GM21526 (cell line): ENCODE results near the gene AEBP1.

Experiments used
- ATAC-seq: cut with Tn5 transposase; IDR thresholded peaks from one replicate; pipeline ENCODE4 v1.9.1; 2021; ENCODE audit warnings: moderate library complexity; ENCODE audit not compliant: unreplicated experiment, low FRiP score

The AEBP1 gene

DNA sequence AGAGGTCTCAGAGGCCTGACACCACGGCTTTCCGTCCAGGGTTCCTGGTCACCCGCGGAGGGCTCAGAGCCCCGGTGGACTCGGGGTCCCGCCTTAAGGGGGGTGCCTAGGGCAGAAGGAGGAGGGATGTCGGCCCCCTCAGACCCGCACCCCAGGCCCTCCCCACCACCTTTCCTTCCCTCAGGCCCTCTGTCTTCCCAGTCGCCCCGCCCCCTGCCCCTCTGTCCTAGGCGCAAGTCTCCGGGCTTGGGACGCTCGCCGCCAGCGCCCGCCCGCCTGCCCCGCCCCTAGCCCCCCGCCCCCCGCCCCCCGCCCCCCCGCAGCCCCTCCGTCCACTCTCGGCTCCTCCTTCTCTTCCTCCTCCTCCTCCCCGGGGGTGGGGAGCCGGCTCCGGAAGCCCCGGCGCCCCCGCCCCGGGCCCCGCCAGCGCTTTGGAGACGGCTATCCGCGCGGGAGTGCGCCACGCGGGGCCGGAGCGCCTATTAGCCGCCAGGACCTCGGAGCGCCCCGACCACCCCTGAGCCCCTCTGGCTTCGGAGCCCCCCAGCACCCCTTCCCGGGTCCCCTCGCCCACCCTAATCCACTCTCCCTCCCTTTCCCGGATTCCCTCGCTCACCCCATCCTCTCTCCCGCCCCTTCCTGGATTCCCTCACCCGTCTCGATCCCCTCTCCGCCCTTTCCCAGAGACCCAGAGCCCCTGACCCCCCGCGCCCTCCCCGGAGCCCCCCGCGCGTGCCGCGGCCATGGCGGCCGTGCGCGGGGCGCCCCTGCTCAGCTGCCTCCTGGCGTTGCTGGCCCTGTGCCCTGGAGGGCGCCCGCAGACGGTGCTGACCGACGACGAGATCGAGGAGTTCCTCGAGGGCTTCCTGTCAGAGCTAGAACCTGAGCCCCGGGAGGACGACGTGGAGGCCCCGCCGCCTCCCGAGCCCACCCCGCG is at the start of gene AEBP1:
TSS of gene AEBP1 (plus strand) at position 423 of the 937 bp plus-strand sequence. CDS start at position 744, 321 bp downstream.
- ATAC-seq, result no peak

DNA sequence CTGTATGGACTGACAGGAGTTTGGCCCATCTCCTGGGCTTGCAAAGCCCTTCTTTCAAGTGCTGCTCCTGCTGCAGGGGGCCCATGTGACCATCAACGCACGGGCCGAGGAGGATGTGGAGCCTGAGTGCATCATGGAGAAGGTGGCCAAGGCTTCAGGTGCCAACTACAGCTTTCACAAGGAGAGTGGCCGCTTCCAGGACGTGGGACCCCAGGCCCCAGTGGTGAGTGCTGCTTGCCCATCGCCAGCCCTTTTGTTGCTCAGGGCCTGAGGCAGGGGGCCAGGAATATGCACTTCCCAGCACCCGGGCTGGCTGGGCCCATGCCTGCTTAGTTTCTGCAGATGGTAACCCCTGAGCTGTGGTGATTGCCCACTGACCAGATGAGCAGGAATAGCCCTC is 47.5 kb upstream of the AEBP1 start:
- no peak for ATAC-seq

DNA sequence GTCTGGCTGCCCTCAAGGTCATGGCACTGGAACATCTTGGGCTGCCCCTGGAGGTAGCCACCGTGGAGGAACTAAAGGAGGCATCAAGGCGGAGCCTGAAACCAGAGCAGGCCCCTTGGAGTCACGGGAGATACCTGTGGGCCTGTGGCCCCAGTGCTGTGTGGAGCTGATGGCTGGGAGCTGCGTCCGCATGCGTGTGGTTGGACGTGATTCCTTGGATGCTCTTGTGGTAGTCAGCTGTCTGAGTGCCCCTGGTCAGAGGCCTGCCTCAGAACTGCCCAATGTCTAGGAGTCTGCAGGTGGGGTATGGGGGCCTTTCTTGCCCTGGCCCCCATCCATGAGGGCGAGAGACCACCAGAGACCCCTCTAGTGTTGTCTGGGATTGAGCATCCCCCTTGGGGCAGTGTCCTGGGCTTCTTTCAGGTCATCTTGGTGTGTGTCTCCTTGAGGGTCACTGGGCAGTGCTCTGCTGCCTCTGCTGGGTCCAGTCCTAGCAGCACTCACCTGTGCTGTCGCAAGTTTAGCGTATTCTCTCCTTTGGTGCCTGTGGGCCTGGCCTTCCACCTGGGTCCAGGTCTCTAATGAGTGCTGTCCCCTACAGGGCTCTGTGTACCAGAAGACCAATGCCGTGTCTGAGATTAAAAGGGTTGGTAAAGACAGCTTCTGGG is 46.8 kb upstream of the AEBP1 start:
- no peak for ATAC-seq

DNA sequence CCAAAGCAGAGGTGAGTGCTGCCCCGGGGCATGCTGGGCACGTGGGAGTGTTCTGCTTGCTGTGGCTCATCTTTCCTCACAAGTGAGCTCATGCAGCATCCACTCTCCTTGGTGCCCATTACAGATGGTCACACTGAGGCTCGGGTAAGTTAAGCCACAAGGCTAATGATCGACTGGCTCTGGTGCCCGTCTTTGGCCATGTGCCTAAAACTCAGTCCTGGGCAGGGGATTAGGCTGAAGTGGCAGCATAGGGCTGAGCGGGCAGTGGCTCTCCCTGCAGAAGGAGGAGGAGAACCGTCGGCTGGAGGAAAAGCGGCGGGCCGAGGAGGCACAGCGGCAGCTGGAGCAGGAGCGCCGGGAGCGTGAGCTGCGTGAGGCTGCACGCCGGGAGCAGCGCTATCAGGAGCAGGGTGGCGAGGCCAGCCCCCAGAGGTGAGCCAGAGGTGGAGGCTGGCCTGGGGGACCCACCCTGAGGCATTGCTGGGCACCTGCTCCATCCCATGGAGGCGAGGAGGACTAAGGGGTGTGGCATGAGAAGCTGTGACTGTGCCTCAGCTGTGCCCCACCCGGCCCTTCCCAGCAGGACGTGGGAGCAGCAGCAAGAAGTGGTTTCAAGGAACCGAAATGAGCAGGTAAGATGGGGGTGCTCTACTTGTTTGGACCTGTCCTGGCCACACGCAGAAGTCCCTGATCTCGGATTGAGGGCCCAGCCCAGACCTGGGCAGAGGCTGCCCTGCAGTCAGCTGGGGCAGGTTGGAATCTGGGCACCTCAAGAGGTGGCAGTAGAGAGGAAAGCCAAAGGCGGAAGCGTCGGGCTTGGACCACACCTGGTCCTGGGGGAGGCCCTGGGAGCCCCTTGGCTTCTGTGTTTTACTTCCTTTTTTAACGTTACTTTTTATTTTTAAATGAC is 46.0 kb upstream of the AEBP1 start:
- no peak for ATAC-seq

DNA sequence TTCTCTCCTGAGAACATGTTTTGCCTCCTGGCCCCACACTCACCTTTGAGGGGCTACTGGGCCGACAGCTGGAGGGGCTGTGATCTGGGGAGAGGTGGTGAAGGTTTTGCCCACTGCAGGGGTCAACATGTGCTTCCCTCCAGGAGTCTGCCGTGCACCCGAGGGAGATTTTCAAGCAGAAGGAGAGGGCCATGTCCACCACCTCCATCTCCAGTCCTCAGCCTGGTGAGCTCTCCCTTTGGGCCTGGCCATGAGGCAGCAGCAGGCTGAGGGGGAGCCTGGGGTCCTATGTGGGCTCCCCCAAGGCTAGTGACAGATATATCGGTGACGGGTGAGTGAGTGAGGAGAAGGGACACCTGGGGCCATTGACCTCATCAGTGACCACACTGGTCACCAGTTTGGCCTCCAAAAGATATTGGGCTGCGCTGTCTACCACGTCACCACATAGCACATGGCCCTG is 45.4 kb upstream of the AEBP1 start:
- no peak for ATAC-seq

DNA sequence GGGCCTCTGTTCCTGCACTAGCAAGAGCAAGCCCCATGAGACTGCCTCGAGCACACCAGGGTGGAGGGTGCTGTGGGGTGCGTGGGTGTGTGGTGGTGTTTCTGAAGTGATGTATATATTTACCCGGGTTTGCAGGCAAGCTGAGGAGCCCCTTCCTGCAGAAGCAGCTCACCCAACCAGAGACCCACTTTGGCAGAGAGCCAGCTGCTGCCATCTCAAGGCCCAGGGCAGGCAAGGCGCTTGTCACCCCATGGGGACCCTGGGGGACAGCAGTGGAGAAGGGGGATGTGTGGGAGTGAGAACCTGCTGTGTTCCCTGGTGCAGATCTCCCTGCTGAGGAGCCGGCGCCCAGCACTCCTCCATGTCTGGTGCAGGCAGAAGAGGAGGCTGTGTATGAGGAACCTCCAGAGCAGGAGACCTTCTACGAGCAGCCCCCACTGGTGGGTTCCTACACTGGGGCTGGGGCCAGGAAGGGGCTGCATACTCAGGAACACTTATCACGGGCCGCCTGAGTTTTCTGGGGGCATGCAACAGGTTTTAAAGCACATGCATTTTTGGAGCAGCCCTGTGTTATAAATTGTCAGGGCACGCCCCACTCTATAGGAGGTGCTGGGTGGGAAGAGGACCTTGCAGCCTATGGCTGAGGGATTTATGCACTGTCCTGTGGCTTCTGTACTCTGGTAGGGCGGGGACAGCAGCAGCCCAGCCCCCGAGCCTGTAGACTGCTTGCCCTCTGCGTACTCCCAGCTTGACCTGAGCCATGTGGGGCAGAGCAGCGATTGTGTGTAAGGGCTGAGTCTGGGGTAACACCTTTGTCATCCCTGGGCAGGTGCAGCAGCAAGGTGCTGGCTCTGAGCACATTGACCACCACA is 44.7 kb upstream of the AEBP1 start:
- no peak for ATAC-seq

DNA sequence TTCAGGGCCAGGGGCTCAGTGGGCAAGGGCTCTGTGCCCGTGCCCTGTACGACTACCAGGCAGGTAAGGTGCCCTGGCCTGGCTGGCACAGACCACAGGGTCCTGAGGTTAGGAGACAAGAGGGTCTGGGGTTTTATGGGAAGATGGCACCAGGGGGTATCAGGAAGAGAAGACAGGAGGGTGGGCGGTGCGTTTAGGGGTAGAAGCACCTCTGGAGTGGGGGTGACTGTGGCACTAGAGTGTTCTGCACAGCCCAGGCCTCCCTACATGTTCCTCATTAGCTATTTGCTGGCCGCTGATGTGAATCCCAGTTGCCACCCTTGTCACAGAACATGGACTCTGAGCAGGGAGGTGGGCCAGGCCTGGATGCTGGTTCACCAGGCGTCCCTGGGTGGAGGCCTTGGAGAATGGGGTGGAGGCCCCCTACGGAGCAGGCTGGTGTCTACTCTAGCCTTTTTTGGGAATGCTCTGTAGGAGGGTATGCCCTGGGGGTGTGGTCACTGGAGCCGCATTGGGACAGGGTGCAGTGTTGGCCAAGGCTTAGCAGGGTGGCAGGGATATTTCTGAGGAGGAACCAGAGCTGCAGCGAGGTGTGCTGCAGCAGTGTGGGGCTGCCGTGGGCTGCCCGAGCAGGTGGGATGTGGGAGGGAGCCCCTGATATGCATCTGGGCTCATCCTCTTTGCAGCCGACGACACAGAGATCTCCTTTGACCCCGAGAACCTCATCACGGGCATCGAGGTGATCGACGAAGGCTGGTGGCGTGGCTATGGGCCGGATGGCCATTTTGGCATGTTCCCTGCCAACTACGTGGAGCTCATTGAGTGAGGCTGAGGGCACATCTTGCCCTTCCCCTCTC is 43.8 kb upstream of the AEBP1 start:
- ATAC-seq, result no peak

DNA sequence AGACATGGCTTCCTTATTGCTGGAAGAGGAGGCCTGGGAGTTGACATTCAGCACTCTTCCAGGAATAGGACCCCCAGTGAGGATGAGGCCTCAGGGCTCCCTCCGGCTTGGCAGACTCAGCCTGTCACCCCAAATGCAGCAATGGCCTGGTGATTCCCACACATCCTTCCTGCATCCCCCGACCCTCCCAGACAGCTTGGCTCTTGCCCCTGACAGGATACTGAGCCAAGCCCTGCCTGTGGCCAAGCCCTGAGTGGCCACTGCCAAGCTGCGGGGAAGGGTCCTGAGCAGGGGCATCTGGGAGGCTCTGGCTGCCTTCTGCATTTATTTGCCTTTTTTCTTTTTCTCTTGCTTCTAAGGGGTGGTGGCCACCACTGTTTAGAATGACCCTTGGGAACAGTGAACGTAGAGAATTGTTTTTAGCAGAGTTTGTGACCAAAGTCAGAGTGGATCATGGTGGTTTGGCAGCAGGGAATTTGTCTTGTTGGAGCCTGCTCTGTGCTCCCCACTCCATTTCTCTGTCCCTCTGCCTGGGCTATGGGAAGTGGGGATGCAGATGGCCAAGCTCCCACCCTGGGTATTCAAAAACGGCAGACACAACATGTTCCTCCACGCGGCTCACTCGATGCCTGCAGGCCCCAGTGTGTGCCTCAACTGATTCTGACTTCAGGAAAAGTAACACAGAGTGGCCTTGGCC is 43.0 kb upstream of the AEBP1 start:
- ATAC-seq, result no peak

DNA sequence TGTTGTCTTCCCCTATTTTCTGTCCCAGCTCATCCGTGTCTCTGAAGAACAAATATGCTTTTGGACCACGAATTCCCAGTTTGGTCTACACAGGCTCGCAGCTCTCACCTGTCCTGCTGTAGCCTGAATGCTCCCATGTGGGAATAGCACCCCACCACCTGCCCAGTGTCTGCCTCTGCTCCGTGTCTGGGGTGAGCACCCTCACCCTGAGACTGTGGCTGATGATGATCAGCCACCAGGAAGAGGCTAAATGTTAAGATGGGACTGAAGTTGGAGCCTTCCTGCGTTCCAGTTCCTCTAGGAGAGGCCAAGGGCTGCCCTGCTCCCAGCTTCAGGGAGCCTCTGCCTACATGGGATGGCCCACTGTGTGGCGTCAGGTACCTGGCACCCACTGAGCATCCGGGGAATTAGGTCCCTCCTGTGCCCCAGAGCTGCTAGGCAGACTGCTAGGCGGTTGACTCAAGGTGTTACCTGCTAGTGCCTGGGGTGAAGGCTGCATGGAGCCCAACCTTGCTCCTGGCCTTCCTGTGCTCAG is 42.4 kb upstream of the AEBP1 start:
- no peak for ATAC-seq

DNA sequence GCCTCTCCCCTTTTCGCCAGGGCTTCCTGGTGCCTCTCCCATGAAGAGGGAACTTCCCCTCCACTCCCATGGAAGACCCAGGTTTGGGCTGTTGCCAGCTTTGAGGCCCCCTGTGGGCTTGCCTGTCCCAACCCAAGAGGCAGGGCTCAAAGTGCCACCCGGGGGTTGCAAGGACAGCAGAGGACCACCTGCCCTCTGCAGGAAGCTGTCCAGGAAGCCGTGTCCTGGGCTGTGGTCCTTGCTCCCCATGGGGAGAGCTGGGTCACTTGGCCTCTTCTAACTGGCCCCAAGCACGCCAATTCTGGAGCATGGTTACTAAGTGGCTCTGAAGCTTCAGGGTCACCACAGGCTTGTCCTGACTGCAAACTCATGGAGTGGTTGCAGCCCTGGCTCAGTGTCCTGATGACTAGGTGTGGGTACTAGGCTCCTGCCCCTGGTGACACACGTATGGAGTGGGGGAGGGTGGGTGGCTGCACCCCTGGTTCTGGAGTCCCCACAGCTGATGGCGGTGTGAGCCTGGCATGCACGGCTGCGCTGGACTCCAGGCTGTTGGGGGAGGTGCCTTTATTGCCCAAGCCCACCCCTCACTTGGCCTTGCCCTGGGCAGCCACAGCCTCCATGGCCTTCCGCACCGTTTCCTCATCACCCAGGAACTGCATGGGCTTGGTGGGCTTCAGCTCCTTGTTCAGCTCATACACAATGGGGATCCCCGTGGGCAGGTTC is 41.8 kb upstream of the AEBP1 start:
- no peak for ATAC-seq

DNA sequence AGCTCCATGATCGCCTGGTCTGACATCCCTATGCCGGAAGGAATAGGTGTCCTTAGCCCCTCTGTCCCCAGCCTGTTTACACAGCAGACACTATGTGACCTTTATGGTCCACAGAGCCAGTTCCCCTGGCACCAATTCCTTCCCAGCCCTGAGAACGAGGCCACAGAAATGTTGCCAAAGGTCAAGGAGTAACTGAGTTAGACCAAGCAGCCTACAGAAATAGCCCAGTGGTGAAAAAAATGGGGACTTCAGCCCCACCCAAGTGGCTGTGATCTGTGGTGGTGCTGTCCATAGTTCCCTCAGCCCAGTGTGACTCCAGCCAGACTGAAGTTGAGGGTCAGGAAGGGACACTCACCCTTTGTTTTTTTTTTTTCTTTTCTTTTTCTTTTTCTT is 41.2 kb upstream of the AEBP1 start:
- no peak for ATAC-seq

DNA sequence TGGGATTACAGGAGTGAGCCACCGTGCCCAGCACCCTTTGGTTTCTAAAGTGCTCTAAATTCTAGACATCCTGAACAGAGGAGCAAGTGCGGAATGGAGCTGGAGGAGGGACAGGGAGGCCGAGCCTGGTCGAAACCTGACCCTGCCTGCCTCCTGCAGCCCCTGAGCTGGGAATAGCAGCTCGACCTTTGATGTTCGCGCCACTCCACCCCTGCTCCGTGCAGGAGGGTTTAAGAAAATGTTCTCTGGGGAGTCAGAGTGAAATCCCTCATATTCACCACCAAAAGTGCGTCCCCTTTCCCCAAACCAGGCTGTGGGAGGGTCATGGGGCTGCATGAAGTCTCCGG is 40.6 kb upstream of the AEBP1 start:
- no peak for ATAC-seq

DNA sequence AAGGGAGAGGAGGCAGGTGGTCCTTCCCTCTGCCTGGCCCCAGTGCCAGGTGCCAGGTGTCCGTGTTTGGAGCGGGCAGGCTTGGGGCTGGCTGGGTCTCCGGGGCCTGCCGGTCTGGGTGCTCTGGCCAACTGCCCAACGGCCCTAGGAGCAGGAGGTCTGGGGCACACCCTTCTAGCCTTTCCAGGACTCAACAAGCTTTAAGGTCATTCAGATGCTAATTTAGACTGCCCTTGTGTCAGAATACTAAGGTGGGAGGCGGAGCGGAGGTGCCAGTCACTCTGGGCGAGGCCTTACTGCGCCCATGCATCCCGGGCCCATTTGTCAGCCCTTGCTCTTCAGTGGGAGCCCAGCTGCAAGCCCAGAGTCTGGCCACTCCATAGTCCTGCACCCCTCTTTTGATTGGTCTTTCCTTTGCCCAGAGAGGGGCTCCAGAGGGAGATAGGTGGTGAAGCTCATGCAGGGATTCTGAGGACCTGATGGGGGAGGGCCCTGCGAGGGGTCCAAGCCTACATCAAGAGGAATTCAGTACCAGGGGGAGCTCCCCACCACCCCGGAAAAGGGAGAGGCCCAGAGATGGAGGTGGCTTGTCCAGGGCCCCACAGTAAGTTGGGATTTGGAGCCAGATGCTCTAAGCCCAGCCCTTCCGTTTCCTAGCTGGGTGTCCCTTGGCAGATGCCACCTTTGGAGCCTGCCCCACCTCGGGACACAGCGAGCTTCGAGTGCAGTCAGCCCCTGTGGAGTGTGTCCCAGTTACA is 40.1 kb upstream of the AEBP1 start:
- no peak for ATAC-seq

DNA sequence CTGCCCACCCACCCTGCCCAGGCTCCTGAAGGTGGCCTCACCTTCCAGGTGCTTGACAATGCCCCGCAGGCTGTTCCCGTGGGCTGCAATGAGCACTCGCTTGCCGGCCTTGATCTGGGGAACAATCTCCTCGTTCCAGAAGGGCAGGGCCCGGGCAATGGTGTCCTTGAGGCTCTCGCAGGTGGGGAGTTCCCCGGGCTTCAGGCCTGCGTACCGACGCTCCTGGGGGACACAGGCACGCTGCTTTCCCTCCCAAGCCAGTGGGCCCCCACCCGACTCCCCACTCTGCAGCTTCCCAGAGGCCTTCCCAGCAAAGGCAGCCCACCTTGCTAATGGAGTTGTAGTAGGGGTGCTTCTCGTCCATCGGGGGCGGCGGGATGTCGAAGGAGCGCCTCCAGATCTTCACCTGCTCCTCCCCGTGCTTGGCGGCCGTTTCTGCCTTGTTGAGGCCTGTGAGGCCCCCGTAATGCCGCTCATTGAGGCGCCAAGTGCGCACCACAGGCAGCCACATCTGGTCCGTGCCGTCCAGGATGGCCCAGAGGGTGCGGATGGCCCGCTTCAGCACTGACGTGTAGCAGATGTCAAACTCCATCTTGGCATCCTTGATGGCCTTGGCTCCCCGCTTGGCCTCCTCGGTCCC is 39.2 kb upstream of the AEBP1 start:
- no peak for ATAC-seq

DNA sequence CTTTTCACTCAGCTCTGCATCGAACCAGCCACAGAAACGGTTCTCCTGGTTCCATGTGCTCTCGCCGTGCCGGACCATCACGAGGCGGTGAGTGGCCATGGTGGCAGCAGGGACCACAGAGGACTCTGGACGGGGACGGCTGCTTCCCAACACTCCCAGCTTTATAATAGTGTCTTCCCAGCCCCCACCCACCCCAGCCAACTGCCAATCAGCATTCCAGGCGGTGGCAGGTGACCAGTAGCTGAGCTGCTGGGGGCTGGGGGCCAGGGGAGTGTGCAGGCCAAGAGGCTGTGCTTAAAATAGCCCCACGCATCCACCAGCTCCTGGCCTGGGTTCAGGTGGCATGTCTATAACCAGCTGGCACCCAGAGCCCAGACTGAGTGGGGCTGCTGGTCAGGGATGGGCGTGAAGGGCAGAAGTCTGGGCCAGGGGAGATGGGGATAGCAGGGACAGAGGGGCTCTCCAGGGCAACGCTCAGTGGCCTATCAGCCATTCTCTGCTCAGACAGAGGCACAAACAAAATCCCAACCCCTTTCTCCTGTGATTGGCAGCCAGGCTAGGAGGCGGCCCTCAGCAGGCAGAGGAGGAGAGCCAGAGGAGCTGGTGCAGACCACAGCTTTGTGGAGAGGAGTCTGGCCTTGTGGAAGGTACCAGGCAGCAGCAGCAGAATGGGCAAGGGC is 38.6 kb upstream of the AEBP1 start, which contains the start of gene PGAM2:
TSS of gene PGAM2 (minus strand) at position 137 of the 680 bp plus-strand sequence. CDS start at position 99, 38 bp downstream.
- ATAC-seq, result no peak

DNA sequence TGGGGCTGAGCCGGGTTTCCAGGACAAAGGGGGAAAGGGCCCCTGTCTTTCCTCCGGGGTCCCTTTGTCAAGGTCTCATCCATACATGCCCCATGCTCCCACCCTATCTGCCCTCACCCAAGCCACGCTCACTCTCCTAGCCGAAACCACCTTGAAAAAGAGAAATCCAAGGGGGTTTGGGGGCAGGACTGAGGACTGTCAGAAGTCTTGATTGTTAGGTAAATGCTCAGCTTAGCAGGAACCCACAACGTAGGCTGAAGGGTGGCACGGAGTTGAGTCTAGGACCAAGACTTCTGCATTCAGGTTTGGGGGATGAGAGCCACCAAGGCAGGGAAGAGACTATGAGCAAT is 38.1 kb upstream of the AEBP1 start:
- ATAC-seq, result no peak
